Esophagus muscularis mucosa (tissue), 4 donors: ENCODE measurements around the gene NECTIN1. TPM values are rescaled to one million over a fixed set of nuclear protein-coding genes. Genes with fewer than 3 reads are reported as not detected.

Source experiments
- DNase-seq: peaks from one replicate; pipeline ENCODE4 v3.0.0-alpha.2; 2017; ENCODE audit errors: extremely low spot score
- H3K27ac ChIP-seq, 4 donors: fragments of 200-600 bp; sonication (generic); replicated peaks in 1 of 4; 1 replicate in 3 of 4; 2 replicates in 1 of 4; pipeline ENCODE4 v1.5.1; 2016 to 2019; ENCODE audit warnings: mild to moderate bottlenecking in 1 of 4
- H3K27me3 ChIP-seq, 4 donors: fragments of 200-600 bp; sonication (generic); one replicate each; pipeline versions ENCODE4 v1.5.1 to v1.6.0; 2016 to 2019
- H3K36me3 ChIP-seq, 4 donors: fragments of 200-600 bp; sonication (generic); one replicate each; pipeline ENCODE4 v1.5.1; 2016 to 2019
- H3K4me1 ChIP-seq, 4 donors: fragments of 200-600 bp; sonication (generic); one replicate each; pipeline ENCODE4 v1.5.1; 2016 to 2019
- H3K4me3 ChIP-seq, 4 donors: fragments of 200-600 bp; sonication (generic); 1 replicate in 2 of 4; 2 replicates in 2 of 4; pipeline ENCODE4 v1.5.1; 2016 to 2019; ENCODE audit warnings: mild to moderate bottlenecking in 4 of 4, moderate library complexity in 1 of 4
- H3K9me3 ChIP-seq, 4 donors: fragments of 200-600 bp; sonication (generic); 1 replicate in 3 of 4; 2 replicates in 1 of 4; pipeline ENCODE4 v1.5.1; 2016 to 2019
- EP300 ChIP-seq: sonication (generic); formaldehyde crosslinking; IDR thresholded peaks from one replicate; pipeline ENCODE4 v1.6.1; 2017; ENCODE audit warnings: antibody characterized with exemption
- POLR2A ChIP-seq: fragments of 450-650 bp; IDR thresholded peaks from one replicate; pipeline ENCODE4 v1.6.1; 2017; ENCODE audit warnings: antibody characterized with exemption, moderate library complexity, mild to moderate bottlenecking, low read depth
- POLR2AphosphoS5 ChIP-seq, 2 donors: sonication (generic); formaldehyde crosslinking; IDR thresholded peaks; one replicate each; pipeline ENCODE4 v1.6.1; 2017; ENCODE audit warnings: antibody characterized with exemption in 2 of 2
- WGBS: methylation state at CpG from one replicate; pipeline ENCODE4 v1.1.5; 2018; 5-methylcytosine and 5-hydroxymethylcytosine counted together
- intact Hi-C: fragments of 100-400 bp; cut with DNase I; formaldehyde crosslinking; loops from one replicate; pipeline ENCODE4 v1.15.1; 2023
- total RNA-seq, 4 donors: library from RNA; depleted of rRNA; stranded (reverse); fragments of >200 nt; gene quantifications; one replicate each; pipeline versions ENCODE4 v1.1.0 to v1.2.1, GENCODE V29; 2016
- TF ChIP-seq, protein P1 (sequence below), 3 experiments: fragments of 200-600 bp in 2 of 3; fragments of 450-650 bp in 1 of 3; sonication (generic) in 2 of 3; IDR thresholded peaks; one replicate each; pipeline ENCODE4 v1.5.1; 2017 to 2019; ENCODE audit warnings: antibody characterized with exemption in 3 of 3, mild to moderate bottlenecking in 2 of 3, moderate library complexity in 1 of 3

The NECTIN1 gene
- total RNA-seq, 4 donors from 2014 or later: 1.7 to 4.0 (median 2.5) TPM

DNA sequence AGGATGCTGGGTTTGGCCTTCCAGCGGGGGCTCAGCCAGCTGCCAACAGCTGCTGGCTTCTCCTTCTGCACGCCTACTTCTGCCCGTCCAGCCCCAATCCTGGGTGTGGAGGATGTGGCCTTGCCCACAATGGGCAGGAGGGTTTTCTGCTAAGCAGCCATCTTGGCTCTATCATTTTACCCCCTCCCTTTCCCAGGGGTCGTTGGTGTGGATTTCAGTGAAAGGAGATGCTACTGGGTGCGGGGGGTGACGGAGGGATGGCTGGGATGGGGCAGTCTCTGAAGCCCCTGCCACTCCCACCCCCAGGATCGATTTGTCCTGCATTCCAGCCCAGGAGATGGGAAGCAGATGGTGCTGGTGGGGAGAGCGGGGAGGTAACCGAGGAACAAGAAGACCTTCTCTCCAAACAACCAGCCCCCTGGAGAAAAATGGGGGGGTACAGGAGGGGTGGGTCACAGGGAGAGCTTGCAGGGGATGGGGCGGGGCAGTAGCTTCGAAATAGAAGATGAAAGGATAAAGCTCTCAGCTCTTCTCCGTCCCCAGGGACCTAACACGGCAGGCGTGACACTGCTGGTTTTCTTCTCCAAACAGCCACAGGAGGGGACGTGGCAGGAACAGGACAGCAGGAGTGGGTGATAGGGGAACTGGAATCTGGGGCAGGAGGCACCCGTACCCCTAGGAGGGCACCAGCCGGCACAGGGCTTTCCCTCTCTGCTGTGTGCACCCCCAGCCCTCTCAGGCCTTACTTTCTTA is 68.9 kb downstream of the NECTIN1 start:
- intact Hi-C loops: loop anchor here (10.0 kb wide), 1 partner anchor 175 kb away; no protein-coding TSS in a partner anchor
- H3K4me1 ChIP-seq: no peaks in the 10 kb centered on the region
- peaks cover 0 to 9% (median 4%) of the 10 kb centered on the region in 4 donors for H3K36me3 ChIP-seq
- 67% methylated on average over 17 of the region's 17 CpGs for WGBS
- H3K4me3 ChIP-seq: no peak overlapping the region
- H3K9me3 ChIP-seq: no peaks in the 10 kb centered on the region
- no peak for DNase-seq
- no peak for TF ChIP-seq EP300
- TF ChIP-seq, protein P1, sequence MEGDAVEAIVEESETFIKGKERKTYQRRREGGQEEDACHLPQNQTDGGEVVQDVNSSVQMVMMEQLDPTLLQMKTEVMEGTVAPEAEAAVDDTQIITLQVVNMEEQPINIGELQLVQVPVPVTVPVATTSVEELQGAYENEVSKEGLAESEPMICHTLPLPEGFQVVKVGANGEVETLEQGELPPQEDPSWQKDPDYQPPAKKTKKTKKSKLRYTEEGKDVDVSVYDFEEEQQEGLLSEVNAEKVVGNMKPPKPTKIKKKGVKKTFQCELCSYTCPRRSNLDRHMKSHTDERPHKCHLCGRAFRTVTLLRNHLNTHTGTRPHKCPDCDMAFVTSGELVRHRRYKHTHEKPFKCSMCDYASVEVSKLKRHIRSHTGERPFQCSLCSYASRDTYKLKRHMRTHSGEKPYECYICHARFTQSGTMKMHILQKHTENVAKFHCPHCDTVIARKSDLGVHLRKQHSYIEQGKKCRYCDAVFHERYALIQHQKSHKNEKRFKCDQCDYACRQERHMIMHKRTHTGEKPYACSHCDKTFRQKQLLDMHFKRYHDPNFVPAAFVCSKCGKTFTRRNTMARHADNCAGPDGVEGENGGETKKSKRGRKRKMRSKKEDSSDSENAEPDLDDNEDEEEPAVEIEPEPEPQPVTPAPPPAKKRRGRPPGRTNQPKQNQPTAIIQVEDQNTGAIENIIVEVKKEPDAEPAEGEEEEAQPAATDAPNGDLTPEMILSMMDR (IDR thresholded peaks at IDR 0.05): no peak
- TF ChIP-seq POLR2AphosphoS5 (IDR thresholded peaks at IDR 0.05): no peak
- TF ChIP-seq POLR2A: no peak
- no peaks in the 10 kb centered on the region for H3K27me3 ChIP-seq
- no peak overlapping the region for H3K27ac ChIP-seq

GRCh38 chr11:119652907-119653659 is 75.9 kb downstream of the NECTIN1 start:
- H3K27ac ChIP-seq: no peak overlapping the region
- 87% methylated on average over 21 of the region's 22 CpGs for WGBS
- no peaks in the 10 kb centered on the region for H3K27me3 ChIP-seq
- H3K9me3 ChIP-seq: no peaks in the 10 kb centered on the region
- TF ChIP-seq, protein P1 (IDR thresholded peaks at IDR 0.05): no peak
- TF ChIP-seq POLR2AphosphoS5 (IDR thresholded peaks at IDR 0.05) (no peak), POLR2A (no peak), EP300 (no peak)
- H3K36me3 ChIP-seq: no peaks in the 10 kb centered on the region
- intact Hi-C loops: no loop called here
- H3K4me1 ChIP-seq: no peaks in the 10 kb centered on the region
- no peak for DNase-seq
- H3K4me3 ChIP-seq: no peak overlapping the region

DNA sequence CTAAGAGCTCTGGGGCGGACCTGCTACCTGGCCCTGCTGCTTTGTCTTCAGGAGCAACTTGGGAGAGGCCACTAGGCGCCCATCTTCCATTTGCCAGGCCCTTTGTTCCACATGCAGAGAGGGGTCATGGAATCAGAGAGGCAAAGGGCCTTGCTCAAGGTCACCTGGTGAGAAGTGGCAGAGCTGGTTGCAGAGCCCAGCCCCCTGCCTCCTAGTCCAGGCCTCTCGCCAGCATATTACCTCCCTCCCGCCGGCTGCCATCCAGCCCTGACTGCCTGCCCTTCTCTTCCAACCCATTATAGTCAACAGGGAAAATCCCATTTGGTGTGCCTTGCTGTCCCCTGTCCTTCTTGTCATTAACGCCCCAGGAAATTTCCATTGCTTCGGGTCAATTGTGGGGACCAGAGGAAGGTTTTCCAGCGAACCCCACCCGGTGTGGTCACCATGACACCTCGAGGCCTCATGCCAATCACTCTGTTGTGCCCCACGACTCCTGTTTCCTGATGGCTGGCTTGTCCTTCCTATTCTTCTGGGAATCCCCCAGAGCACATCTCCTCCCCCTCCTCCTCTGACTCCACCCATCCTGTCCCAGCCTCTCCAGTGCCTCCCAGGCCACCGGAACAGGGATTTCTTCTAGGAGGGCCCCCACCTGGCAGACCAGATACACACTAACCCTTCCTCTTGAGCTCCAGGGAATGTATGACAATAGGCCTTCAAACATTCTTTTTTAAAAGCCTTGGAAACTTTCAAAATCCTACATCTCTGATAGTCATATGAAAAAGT is 77.0 kb downstream of the NECTIN1 start:
- Histone ChIP-seq H3K36me3 (no peaks in the 10 kb centered on the region), H3K27me3 (no peaks in the 10 kb centered on the region), H3K4me3 (no peak overlapping the region), H3K27ac (no peak overlapping the region), H3K4me1 (no peaks in the 10 kb centered on the region), H3K9me3 (no peaks in the 10 kb centered on the region)
- intact Hi-C loops: no loop called here
- DNase-seq: no peak
- 60% methylated on average over 12 of the region's 12 CpGs for WGBS
- TF ChIP-seq EP300 (no peak), POLR2AphosphoS5 (IDR thresholded peaks at IDR 0.05) (no peak), POLR2A (no peak)
- TF ChIP-seq, protein P1 (IDR thresholded peaks at IDR 0.05): no peak

GRCh38 chr11:119650251-119650650 is 78.7 kb downstream of the NECTIN1 start:
- 75% methylated on average over 6 of the region's 6 CpGs for WGBS
- Histone ChIP-seq H3K27ac (no peak overlapping the region), H3K36me3 (no peaks in the 10 kb centered on the region), H3K4me1 (no peaks in the 10 kb centered on the region), H3K27me3 (no peaks in the 10 kb centered on the region), H3K4me3 (no peak overlapping the region), H3K9me3 (no peaks in the 10 kb centered on the region)
- DNase-seq: no peak
- intact Hi-C loops: no loop called here
- TF ChIP-seq POLR2A (no peak), POLR2AphosphoS5 (IDR thresholded peaks at IDR 0.05) (no peak), EP300 (no peak)
- TF ChIP-seq, protein P1 (IDR thresholded peaks at IDR 0.05): no peak
